ENCODE data around the gene CASP7.

The CASP7 gene

DNA sequence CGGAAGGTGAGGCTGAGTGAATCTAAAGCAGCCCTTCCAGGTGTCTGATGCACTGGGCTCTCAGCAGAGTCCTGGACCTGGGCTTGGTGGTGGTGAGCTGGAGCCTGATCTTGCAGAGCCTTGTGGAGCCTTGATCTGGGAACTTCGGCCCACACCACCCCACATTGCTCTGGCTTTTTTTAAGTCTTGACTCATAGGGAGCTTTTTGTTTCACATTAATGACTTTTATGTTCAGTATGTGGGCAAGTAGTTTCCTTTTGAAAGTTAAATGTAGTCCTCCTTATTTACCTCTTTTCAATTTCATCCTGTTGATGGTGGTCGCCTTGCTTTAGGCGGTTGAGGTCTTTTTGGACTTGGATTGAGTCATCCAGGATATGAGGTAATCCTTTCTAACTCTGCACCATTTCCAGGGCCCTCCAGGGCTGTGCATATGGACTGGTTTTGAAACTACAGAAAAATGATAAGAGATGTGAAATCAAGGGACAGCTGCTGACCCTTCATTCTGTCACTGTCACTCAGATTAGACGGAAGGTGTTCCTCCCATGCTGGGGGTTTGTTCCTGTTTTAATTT is 12.9 kb upstream of the CASP7 start:
- no peak for DNase-seq

DNA sequence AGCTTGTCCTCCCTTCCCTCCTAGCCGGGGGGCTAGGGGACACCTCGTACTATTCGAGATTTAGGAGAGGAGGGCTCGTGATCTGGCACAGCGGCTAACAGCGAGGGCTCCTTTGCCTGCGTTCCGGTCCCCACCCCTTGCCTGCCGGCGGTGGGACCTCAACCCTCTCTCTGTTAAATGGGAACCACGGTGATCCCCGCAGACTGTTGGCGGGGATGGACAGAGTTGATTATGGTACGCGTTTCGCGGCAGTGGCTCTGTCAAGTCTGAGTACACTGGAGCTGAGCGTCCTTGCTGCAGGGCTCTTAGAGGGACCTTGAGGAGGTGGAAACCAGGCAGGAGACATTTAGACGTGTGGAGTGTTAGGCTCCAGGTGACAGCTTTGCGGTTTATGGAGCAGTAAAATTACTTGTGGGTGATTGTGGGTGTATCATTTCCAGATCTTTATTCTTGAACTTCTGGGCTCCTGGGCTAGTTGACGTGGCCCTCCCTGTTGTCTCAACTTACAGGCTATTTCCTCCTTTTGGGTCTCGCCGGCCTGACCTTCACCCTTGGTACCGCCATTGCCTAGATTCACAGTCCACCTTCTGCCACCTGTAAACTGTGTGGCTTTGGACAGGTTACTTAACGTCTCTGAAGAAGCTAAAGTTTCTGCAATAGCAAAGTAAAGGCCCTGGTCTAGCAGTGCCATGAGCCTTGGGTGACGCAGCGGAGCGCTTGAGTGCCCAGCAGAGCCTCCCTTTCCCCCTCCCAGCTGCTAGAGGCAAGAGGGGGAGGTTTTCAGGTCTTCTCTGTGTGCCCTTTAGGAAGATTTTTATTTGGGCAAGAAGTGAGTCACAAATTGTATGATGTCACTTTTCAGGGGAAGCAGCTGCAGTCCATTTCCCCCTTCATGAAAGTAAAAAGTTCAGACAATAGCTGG is 739 bp downstream of the CASP7 start:
- DNase-seq = no peak

DNA sequence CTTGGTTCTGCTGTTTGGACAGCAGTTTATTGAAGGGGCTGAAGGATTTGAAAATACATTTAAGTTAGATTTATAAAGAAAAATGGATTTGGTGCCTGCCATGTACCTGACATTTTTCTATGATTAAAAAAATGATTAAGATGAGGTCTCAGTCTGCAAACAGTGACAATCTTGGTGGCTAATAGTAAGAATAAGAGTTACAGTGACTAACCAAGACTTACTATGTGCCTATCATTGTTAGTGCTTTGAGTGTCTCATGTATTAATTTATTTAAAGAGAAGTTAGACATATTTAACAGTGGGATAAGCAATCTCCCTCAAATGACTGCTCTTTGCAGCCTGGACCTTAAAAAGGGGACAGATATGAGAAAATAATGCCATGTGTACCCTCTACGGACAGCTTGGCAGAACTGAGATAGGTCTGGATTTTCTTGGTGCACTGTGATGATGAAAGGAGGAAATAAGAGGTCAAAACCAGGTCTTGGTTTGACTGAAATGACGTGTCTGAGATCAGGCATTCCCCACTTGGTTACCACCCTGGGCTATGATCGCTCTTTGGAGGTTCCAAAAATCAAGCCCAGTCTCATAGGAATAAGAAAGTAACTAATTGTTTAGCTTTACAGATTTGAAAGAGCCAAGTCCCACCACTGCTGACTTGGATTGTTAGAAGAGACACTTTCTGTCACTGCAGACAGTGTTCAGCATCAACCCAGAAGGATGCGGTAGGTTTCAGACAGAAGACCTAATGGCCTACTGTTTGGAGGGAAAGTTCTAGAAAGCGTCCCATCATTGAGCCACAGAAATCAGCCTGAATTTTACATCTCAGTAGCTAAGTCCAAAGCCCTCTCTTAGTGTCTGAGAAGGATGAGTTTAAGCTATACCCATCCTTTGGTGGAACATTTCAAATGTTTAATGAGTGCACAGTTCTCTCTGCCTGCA is 2.1 kb downstream of the CASP7 start:
- no peak for DNase-seq

DNA sequence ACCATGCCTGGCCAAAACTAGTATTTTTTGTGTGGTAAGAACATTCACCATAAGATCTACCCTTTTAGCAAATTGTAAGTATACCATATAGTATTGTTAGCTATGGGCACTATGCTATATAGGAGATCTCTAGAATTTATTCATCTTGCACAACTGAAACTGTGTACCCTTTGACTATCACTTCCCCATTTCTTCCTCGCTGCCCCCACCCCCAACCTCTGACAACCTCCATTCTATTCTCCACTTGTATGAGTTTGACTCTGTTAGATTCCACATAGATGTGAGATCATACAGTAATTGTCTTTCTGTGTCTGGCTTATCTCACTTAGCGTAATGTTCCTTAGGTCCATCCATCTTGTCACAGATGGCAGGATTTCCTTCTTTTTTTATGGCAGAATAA is 3.6 kb downstream of the CASP7 start:
- no peak for DNase-seq

DNA sequence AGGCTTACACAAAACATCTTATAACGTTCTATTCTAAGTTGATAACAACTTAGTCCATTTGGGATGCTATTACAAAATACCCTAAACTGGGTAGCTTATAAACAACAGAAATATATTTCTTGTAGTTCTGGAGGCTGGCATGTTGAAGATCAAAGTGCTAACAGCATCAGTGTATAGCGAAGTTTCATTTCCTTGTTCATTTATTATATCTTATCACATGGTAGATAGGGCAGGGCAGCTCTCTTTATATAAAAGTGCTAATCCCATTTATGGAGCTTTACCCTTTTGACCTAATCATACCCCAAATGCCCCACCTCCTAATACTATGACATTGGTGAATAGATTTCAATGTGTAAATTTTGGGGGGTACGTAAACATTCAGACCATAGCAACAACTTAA is 6.3 kb downstream of the CASP7 start:
- no peak for DNase-seq

DNA sequence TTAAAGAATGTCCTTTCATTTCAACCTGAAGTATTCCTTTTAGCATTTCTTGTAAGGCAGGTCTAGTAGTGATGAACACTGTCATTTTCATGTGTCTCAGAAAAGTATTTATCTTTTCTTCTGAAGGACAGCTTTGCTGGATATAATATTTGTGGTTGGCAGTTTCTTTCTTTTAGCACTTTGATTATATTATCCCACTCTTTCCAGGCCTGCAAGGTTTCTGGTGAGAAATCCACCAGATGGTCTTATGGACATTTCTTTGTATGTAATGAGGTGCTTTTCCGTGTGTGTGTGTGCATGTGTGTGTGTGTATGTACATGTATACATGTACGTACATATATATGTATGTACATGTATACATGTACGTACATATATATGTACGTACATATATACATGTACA is 7.3 kb downstream of the CASP7 start:
- no peak for DNase-seq

DNA sequence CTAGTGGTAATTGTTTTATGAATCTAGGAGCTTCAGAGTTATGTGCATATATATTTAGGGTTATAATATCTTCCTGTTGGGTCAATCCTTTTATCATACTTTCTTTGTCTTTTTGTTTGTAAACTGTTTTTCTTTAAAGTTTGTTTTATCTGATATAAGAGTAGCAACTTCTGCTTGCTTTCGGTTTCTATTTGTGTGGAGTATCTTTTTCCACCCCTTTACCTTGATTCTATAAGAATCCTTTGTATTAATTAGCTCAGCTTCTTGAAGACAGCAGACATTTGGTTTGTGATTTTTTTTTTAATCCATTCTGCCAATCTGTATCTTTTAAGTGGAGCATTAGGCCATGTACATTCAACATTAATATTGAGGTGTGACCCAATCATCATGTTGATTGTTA is 9.3 kb downstream of the CASP7 start:
- DNase-seq = no peak

GRCh38 chr10:113689574-113689973 is 9.9 kb downstream of the CASP7 start:
- DNase-seq = no peak

- no peak for DNase-seq
Observed at GRCh38 chr10:113690749-113691148, 11.0 kb downstream of the CASP7 start.

GRCh38 chr10:113691381-113691780 is 11.7 kb downstream of the CASP7 start:
- DNase-seq = no peak

DNA sequence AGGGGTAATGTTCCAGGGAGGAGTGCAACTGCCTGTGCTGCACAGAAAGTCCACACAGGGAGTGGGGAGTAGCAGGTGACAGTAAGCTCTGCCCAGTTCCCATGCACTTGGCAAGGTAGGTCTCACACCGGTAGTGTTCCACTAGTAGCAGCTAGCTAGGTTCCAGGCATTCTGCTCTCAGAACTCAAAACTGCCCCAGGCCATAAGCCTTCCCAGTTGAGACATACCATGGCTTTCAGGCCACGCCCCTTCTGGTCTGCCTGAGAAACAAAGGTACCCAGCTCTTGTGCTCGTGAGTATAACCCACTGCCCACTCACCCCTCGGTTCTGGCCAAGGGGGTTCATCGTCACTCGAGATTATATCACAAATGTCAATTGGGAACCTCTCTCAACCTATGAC is 12.6 kb downstream of the CASP7 start:
- no peak for DNase-seq

DNA sequence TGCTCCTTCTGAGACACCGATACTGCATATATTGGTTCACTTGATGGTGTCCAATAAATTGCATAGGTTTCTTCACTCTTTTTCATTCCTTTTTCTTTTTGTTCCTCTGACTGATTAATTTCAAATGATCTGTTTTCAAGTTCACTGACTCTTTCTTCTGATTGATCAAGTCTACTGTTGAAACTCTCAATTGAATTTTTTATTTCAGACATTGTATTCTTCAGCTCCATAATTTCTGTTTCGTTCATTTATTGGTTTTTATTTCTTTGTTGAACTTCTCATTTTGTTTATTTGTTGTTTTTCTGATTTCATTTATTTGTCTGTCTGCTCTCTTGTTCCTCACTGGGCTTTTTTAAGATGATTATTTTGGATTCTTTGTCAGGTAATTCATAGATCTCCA is 13.6 kb downstream of the CASP7 start:
- no peak for DNase-seq

- no peak for DNase-seq
Observed at GRCh38 chr10:113695691-113696090, 16.0 kb downstream of the CASP7 start.

GRCh38 chr10:113697595-113697994 is 17.9 kb downstream of the CASP7 start:
- DNase-seq = no peak

DNA sequence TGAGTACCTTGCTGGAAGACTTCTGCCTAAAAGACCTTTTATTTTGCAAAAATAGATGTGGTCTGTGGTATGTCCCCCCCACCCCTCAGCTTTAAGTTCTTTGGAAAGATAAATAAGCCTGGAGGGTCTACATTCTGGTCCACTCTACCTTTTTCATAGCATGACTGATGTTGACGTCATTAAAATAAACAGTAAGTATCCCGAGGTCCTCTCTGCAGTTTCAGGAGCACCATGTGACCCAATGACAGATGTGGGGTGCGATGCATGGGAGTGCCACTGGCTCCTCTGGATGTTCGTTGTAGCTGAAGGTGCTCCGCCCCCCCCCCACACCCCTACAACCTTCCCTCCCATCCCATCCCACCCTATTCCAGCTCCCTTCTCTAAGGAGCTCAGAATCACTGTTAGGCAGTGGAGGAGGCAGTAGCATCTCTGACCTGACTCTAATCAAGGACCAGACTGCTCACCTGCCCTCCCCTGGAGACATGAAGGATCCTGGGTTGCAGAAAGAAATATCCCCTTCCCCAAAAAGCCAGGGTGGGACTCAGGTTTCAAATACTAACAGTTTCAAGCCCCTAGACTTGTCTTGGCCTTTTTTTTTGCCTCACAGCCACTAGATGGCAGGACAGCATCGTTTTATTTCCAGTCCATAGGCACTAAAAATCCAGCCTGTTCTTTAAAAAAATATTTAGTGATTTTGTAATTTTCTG is 25.1 kb downstream of the CASP7 start:
- DNase-seq = no peak

DNA sequence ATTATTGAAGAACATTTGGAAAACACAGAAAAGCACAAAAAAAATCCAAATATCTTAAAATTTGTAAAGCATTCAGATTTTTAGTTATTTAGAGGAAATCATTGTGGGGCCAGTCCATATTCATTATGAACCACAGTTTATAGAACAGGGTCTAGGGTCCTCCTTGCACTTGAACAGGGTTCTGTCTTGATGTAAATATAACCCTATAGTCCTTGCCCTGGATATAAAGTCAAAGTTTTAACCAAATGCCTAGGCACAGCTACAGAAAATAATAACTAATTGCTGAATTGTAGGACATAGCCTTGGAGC is 25.6 kb downstream of the CASP7 start:
- DNase-seq = no peak

- DNase-seq = no peak
Observed at GRCh38 chr10:113706623-113707022, 26.9 kb downstream of the CASP7 start.

DNA sequence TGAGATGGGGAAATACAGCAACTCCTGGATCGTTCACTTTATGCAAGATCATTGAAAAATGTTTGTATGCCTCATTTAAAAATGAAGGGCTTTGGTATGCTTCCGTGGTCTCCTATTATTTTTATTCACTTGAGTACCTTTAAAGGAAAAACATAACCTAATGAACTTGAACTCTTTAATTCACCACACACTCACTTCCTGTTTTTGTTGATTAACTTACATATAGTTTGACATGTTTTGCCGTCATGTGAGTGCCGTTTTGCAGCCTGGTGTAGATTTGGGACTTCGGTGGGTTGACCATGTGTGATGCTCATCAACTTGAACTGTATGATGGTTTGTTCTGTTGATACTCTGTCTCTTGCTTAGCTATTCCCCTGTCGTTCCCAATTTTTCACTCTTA is 28.9 kb downstream of the CASP7 start:
- no peak for DNase-seq

DNA sequence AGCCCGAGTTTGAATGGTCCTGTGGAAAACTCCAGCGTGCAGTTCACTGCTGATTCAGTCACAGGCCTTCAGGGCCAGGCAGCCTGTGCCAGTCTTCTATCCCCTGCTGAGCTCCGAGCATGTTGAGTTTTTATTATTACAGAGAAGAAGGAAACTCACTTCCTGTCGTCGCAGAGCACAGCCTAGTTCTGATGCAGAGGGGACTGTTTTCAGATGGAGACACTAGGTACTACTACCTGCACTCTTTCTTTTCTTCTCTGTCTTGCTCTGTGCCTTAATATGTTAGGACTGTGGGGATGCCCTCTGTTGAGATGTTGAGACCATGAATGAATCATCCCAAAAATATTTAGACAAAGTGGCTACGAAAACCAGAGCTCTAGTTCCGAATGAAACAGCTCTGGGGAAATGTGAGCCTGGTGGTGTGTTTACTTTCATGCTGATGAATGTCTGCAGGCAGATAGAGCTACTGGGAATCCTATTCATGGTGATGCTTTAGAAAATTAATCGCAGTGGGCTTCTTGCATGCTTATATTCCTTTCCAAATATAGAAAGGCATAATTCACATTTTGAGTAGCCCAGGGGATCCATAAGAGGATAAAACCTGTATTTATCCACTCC is 29.6 kb downstream of the CASP7 start:
- DNase-seq = no peak

GRCh38 chr10:113711142-113711541 is 31.4 kb downstream of the CASP7 start:
- no peak for DNase-seq

- no peak for DNase-seq
Observed at GRCh38 chr10:113712024-113712423, 32.3 kb downstream of the CASP7 start.

- no peak for DNase-seq
Observed at GRCh38 chr10:113712755-113713639, 33.3 kb downstream of the CASP7 start.

All from NCI-H2029 (cell line).